GM19468 (cell line): Measurements from ENCODE around the gene TM9SF4.
"Not testable (repeated sequence)": the region's sequence is repeated elsewhere in the genome, so short reads cannot be mapped to it uniquely, and the experiment has no call there.

Source experiments
- ATAC-seq: cut with Tn5 transposase; IDR thresholded peaks from one replicate; pipeline ENCODE4 v1.9.1; 2021; ENCODE audit warnings: mild to moderate bottlenecking, moderate library complexity, moderate number of reproducible peaks; ENCODE audit not compliant: unreplicated experiment; ENCODE audit errors: extremely low read depth

TM9SF4 gene

DNA sequence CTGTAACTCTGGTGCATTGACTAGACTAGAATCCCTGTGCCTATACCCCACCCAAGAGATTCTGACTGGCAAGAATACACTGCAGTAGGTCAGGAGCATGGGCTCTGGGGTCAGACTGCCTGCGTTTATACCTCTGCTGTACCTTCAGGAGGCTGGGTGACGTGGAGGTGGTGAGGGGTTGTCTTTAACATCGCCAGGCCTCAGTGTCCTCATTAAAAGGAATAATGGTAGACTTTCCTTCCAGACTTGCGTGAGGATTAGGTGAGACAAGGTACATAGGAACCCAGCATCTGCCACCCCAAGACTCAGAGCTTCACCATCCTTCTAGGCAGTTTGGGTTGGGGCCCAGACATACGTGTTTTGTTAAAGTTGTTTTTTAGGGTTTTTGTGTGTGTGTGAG, 44.3 kb downstream of the TM9SF4 start:
- ATAC-seq = no peak

DNA sequence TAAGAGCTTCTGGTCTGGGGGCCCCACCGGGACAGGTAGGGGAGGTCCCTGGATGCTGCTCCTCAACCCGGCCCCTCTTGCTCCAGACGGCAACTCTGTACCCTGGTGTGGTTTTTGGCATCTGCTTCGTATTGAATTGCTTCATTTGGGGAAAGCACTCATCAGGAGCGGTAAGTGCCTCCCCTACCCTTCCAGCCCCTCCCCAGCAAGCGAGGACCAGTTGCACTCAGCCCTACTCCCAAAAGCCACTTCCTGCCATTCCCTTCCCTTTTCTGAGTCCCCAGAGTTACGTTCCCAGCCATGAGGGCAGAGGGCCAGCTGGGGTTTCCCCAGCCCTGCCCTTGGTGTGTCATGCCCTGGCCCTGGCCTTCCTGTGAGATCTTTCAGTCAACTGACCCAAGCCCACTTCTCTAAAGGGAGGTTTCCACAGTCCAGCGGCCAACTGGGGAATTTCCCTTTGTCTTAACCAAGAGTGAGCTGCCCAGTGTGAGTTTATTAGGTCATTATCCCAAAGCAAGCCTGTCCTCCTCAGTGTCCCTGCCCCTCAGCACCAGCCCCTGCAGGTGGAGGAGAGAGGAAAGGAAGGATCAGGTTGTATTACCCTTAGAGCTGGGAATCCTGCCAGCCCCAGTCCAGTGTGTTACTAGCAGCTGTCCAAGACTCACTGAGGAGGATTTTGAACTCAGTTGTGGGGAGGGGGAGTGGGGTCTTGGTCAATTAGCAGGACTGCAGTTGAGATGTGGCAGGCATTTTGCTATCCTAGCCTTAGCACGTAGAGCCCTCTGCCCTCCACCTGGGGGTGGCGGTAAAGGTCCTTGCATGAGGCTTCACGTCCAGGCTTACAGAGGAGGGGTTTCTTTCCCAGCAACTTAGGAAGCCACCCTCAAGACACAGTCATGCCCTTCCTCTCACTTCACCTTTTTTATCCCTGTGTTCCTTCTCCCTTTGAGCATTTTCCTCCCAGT, 45.8 kb downstream of the TM9SF4 start:
- ATAC-seq = no peak

DNA sequence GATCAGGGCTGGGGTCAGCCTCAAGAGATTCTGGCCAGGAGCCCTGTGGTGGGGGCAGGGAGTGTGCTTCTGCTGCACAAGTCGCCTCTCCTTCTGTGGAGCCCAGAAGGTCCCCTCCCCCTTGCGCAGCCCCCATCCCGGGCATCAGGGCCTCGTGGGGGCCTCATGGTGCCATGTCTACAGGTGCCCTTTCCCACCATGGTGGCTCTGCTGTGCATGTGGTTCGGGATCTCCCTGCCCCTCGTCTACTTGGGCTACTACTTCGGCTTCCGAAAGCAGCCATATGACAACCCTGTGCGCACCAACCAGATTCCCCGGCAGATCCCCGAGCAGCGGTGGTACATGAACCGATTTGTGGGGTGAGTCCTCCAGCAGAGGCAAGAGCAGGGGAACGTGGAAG, 48.1 kb downstream of the TM9SF4 start:
- no peak for ATAC-seq

DNA sequence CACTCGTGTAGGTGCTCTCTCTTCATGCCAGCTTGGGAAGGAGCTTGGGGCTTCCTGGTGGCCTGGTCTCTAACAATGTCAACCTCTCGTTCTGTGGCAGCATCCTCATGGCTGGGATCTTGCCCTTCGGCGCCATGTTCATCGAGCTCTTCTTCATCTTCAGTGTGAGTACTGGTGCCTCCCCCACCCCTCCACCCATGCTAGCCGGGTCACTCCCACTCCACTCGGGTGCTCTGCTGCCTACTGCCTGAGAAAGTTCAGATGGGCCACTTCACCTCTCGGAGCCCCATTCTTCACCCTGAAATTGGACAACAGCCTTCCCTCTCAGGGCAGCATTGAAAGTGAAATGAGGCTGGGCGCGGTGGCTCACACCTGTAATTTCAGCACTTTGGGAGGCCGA, 48.8 kb downstream of the TM9SF4 start:
- no peak for ATAC-seq

DNA sequence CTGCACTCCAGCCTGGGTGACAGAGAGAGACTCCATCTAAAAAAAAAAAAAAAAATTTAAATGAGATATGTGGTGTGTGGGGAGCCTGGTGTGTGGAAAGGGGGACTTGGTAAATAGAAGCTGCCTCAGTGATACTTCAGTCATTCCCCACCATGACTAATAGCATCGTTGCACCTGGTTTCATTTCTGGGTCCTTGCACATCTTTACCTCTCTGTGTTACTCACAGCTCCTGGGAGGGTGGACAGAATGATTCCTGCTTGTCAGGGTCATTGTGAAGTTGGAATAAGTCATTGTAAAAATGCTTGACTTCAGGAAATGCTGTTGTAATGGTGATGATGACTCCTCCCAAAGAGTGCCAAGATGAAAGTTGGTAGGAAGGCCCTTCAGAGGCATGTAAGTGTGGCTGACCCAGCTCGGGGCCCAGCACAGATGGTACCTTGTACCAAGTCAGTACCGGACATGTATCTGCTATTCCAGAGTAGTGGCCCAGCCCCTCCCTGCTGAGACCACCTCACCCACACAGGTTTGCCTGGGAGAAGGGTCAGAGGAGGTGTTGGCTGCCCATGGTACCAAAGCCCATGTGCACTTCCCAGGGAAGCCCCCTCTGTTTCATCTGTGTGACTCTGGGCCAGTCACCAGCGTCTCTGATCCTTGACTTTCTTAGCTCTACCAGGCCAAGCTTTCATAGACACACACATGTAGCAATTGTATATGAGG, 49.6 kb downstream of the TM9SF4 start:
- ATAC-seq = no peak

DNA sequence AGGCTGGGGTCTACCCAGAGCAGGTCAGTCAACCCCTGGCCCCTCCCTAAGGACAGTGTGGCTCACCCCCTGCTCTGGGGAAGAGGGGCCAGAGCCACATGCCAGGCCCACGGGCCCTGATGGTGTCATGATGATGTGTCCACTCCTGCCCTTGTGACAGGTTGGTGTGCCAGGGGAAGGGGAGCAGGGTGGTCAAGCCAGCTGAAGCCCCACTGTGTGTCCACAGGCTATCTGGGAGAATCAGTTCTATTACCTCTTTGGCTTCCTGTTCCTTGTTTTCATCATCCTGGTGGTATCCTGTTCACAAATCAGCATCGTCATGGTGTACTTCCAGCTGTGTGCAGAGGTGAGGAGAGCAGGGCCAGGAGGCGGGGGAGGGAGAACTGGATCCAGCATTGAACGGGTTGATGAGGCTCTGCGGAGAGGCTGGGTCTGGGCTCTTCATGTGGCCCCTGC, 50.3 kb downstream of the TM9SF4 start:
- ATAC-seq = no peak

DNA sequence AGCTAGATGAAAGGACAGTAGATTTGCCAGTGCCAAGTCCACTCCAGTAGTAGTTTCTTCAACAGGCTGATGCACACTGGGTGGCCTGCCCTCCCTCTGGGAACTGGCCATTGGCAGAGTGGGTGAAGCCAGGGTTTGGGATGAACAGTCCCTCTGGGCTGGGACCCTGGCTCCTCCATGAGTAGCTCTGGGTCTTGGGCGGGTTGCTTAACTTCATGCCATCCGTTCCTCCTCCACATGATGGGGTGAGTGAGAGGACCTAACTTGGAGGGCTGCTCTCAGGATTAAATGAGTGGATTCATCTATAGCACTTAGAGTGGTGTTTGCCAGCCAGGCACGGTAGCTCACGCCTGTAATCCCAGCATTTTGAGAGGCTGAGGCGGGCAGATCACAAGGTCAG, 50.8 kb downstream of the TM9SF4 start:
- ATAC-seq = no peak

DNA sequence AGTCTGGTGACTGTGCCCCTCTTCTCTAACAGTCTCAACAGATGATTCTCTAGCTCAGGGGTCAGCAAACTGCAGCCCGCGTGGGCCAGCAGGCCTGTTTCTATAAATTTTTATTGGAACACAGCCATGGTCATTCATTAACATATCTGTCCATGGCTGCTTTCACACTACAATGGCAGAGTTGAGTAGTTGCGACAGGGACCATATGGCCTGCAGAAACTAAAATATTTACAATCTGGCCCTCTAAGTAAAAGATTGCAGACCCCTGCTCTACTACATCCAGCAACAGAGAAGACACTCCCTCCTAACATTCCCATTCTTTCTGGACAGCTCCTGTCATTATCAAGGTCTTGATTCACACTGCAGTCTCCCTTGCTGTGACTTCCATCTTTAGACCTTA, 52.8 kb downstream of the TM9SF4 start:
- ATAC-seq = no peak

DNA sequence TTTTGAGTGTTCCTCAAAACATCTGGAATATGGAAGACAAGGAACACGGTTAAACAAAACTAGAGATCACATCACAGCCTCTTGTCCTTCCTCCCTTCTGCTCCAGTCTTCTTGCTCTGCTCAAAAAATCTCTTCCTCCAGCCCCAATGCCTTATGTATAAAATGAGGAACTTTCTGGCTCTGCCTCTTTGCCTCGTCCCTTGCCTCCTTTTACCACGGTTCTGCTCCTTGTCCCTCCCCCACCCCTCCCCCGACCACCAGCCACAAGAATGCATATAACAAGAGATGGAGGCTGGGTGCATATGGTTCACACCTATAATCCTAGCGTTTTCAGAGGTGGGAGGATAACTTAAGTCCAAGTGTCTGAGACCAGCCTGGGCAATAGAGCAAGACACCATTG, 54.4 kb downstream of the TM9SF4 start:
- ATAC-seq = no peak

DNA sequence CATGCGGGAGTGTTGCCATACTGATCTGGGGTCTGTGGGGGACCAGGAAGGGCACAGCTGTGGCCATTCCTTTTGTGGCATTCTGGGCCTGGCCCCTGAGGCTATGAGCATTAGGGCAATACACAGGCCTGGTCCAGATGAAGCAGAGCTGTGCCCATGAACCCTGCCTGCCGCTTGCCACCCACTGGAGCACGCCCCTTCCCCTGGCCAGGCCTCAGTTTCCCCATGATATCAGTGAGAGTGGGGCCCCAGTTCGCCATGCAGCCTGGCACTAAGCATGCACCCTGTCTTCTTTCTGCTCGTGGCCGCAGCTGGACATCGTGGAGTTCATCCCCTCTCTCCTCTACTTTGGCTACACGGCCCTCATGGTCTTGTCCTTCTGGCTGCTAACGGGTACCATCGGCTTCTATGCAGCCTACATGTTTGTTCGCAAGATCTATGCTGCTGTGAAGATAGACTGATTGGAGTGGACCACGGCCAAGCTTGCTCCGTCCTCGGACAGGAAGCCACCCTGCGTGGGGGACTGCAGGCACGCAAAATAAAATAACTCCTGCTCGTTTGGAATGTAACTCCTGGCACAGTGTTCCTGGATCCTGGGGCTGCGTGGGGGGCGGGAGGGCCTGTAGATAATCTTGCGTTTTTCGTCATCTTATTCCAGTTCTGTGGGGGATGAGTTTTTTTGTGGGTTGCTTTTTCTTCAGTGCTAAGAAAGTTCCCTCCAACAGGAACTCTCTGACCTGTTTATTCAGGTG, 55.6 kb downstream of the TM9SF4 start:
- no peak for ATAC-seq

DNA sequence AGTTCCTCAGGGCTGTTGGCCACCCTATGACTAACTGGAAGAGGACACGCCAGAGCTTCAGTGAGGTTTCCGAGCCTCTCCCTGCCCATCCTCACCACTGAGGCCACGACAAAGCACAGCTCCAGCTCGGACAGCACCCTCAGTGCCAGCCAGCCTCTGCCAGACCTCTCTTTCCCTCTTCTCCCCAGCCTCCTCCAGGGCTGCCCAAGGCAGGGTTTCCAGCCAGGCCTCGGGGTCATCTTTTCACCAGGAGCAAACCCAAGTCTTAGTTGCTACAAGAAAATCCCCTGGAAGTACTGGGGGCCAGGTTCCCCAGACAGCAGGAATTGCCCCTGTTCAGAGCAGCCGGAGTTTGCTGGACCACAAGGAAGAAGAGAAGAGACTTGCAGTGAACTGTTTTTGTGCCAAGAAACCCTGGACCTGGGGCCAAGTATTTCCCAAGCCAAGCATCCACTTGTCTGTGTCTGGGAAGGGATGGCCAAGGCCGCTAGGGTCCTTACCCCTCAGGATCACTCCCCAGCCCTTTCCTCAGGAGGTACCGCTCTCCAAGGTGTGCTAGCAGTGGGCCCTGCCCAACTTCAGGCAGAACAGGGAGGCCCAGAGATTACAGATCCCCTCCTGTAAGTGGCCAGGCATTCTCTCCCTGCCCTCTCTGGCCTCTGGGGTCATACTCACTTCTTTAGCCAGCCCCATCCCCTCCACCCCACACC, 56.5 kb downstream of the TM9SF4 start:
- ATAC-seq = no peak

DNA sequence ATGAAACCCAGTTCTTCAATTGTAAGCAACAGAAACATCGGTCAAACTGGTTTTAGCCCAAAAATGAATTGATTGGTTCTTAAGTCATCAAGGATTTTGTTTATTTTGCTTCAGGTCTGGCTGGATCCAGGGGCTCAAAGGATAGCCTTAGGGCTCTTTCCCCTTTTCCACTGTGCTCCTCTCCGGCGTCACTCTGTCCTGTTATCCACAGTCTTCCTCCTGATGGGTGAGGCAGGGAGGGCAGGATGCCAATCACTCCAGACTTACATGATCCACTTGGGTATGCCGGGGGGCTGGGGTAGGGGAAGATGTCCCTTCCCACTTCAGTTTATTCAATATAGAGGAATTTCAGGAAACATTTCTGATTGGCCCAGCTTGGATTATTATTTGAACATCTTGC, 58.0 kb downstream of the TM9SF4 start:
- ATAC-seq = no peak

DNA sequence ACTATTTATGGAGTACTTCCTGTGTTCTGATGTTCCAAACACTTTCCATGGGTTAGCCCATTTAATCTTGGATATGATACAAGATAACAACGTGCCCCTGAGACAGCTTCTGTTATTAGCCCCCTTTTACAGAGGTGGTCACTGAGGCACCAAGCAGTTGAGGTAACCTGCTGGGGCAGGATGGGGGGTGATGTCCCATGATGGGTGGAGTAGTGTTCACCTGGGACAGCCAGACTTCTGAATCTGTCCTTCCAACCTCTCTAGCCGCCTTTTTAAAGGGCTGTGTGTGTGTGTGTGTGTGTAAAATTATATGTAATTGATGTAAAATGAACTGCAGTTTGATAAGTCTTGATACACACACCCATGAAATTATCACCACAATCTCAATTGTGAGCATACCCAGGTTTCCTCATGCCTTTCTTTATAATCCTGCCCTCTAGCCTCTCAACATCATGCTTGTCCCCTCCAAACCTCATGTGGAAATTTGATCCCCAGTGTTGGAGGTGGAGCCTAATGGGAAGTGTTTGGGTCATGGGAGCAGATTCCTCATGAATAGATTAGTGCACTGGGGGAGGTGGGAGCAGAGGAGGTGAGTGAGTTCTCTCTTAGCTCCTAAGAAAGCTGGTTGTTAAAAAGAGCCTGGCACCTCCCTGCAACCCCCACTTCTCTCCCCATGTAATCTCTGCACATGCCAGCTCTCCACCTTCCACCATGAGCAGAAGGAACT, 58.8 kb downstream of the TM9SF4 start:
- ATAC-seq = no peak

DNA sequence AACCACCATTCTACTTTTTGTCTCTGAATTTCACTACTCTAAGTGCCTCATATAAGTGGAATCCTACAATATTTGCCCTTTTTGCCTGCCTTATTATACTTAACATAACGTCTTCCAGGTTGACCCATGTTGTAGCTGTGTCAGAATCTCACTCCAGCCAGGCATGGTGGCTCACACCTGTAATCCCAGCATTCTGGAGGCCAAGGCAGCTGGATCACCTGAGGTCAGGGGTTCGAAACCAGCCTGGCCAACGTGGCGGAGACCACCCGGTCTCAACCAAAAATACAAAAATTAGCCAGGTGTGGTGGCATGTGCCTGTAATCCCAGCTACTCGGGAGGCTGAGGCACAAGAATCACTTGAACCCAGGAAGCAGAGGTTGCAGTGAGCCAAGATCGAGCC, 68.2 kb downstream of the TM9SF4 start:
- not testable (repeated sequence) for ATAC-seq

DNA sequence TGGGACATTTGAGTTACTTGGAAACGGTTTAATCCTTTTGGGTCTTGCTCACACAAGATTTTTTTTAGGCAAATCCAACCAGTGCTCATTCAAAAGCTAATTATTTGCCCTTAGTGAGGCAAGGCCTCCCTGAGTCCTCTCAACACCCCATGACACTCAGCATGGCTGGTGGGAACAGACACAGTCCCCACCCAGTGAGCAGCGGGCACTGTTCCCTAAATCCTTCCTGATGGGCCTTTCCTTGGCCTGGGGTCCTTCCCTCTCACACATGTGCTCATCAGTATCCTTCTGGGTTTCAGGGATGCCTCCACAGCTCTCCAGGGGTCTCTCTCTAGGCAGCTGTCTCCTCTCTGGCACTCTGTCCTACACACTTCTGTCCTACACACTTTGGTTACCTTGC, 70.0 kb downstream of the TM9SF4 start:
- no peak for ATAC-seq

DNA sequence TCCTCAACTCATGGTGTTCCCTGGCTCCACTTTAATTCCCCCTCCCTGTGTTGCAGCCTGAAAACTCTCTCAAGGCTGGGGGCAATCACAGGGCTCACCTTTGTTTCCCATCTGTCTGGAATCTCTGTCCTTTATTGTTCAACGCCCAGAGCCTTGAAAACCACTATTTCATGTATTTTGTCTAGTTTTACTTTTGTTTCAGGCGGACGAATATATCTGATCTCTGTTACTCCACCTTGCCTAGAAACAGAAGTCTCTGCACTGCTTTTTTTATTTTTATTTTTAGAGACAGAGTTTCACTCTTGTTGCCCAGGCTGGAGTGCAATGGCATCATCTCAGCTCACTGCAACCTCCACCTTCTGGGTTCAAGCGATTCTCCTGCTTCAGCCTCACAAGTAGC, 70.4 kb downstream of the TM9SF4 start:
- ATAC-seq = no peak

DNA sequence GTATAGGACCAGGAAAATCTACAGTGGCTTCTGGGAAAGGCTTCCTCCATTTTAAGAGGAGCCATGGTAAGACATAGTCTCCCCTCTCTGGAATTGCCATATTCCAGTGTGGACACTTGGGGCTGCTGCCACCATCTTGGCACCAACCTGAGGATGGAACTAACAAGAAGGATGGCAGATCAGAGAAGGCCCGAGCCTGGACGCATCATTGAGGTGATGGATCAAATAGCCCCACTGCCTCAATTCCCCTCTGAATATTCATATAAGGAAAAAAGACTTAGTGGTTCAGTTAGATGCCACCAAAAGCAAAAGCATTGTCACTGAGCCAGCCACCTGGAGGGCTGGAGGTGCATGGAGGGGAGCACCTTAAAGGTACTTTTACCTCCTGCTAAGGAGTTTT, 72.1 kb downstream of the TM9SF4 start:
- no peak for ATAC-seq

DNA sequence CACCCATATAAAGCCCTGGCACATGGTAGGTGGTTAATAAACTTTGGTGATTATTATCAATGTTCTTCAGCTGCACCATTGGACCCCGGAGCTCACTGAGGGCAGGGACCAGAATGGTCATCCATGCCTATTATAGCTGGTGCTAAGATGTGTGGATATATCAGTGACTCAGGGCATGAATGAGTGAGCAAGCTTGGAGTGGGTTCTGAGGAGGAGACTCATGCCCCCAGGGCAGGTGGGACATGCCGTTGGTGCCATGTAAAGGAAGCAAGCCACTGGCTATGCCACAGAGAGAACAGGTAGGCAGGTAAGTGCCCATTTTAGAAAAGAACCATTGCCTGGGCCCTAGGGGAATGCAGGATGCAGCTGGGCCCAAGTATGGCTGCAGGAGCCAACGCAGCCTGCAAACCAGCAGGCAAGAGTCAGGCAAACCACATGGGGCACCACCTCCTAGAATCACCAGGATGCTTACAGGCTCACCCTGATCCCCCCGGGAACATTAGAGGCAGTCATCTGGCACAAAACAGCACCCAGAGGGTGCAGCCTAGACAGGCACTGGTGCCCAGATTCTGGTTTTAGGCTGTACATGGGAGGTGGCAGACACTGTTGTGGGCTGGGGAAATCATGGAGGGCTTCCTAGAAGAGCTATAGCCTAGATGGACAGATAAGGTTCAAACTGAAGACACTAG, 74.6 kb downstream of the TM9SF4 start:
- no peak for ATAC-seq
